ENCODE data around the gene KLHDC9. TPM values are rescaled to one million over a fixed set of nuclear protein-coding genes. Genes with fewer than 3 reads are reported as not detected.

KLHDC9 gene
- polyA plus RNA-seq, 3 donors = 1.2 to 9.0 (median 1.5) TPM

DNA sequence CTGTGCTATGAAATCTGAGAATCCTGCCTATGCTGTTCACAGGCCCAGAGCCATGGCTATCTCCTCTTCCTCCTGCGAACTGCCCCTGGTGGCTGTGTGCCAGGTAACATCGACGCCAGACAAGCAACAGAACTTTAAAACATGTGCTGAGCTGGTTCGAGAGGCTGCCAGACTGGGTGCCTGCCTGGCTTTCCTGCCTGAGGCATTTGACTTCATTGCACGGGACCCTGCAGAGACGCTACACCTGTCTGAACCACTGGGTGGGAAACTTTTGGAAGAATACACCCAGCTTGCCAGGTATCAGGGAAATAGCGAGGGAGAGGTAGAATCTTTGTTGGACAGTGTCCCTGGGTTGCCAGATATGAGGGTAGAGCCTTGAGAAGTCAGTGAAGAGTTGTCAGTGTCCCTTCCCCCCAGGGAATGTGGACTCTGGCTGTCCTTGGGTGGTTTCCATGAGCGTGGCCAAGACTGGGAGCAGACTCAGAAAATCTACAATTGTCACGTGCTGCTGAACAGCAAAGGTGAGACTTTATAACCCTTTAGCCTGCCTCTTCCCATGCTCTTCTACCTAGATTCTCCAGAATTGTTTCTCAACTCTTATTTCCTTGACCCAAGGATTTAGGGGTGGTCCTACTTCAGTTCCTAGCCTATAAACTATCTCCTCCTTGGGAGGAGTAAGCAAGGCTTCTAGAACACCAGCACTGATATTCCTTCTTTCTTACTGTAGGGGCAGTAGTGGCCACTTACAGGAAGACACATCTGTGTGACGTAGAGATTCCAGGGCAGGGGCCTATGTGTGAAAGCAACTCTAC, 21.1 kb downstream of the KLHDC9 start:
- WGBS, 3 donors = 17 to 46% (median 42%) methylated on average over 10 of the region's 10 CpGs
- peak overlapping the region; percentile 48 for H3K27ac ChIP-seq (ENCODE audit: low read depth, low read length)

DNA sequence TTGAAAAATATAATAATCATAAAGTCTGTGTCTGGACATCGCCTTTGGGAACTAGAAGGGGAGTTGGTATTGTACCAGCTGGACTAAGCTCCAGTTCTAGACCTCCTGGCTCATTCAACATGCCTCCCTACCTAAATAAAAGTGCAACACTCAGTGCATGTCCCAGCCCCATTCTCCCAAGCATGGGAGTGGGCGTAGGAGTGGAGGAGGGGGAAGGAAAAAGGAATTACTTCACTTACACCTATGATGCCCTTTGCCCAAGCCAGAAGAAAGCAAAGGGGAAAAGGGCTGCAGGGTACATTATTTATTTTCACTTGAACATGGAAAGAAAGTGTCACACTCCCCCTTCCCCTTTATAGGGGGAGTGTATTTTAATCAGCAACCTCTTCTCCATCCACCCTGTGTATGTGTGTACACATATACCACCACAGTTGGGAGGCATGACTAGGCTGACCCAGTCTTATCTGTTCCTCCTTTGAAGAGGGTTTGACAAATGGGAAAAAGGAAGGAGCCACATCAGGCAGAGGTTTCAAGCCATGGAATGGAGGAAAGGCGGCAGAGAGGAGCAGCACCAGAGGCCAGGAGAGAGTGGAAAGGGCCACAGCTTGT, 23.0 kb downstream of the KLHDC9 start:
- 80 to 91% (median 81%) methylated on average over 3 of the region's 3 CpGs for WGBS, 3 donors
- H3K27ac ChIP-seq (ENCODE audit: low read depth, low read length) = no peak overlapping the region

DNA sequence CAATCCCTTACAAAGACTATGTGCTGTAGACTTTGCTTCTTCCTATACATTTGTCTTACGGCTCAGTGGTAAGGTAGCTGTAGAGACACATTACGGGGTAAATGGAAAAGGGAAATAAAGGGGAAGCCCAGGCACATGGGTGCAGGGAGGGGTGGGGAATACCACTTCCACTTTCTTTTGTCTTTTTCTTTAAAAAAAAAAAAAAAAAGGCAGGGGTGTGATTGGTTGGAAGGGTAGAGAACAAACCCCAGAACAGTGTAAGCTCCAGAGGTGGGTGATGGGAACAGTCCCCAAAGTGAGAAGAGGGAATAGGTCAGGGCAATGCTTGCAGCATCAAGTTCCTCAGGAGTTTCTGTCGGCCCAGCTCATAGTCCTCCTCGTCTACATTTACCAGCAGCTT, 23.7 kb downstream of the KLHDC9 start:
- WGBS, 3 donors = 54 to 86% (median 69%) methylated on average over 4 of the region's 4 CpGs
- no peak overlapping the region for H3K27ac ChIP-seq (ENCODE audit: low read depth, low read length)

DNA sequence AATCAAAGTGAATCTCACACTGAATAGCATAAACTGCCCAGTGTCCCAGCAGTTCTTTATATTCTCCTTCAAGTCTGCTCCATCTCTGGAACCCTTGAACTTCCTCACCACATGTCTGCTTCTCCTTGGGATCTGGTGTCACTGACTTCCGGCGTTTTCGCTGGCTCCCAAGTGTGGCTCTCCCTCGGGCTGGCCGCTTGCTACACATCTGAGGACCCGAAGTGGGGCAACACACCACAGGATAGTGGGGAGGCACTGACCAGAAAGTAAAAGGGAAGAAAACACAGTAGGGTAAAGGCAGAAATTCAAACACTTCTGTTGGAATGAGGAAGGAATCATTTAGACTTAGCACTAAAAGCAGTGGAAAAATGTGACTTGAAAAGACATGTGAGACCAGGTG, 24.8 kb downstream of the KLHDC9 start:
- H3K27ac ChIP-seq (ENCODE audit: low read depth, low read length) = no peak overlapping the region
- 83 to 87% (median 85%) methylated on average over 6 of the region's 6 CpGs for WGBS, 3 donors

DNA sequence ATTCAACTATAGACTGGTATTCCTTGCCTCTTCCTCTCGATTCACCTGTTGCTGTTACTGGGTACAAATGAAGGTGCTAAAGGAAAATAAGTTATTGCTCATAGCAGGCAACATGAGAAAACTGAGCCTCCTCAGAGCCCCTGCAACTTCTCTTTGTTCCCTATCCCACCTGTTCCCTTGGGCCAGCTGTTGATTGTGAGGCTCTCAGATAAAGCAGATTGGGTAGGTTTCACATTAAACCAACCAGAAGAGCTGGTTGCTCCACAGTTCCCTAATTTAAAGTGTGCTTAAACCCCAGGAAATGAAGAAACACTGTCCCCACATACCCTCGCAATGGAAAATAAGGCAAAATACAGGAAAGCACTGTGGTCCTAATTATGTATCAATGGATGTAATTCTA, 29.5 kb downstream of the KLHDC9 start:
- 67 to 92% (median 74%) methylated on average over 2 of the region's 2 CpGs for WGBS, 3 donors
- H3K27ac ChIP-seq (ENCODE audit: low read depth, low read length) = no peak overlapping the region

DNA sequence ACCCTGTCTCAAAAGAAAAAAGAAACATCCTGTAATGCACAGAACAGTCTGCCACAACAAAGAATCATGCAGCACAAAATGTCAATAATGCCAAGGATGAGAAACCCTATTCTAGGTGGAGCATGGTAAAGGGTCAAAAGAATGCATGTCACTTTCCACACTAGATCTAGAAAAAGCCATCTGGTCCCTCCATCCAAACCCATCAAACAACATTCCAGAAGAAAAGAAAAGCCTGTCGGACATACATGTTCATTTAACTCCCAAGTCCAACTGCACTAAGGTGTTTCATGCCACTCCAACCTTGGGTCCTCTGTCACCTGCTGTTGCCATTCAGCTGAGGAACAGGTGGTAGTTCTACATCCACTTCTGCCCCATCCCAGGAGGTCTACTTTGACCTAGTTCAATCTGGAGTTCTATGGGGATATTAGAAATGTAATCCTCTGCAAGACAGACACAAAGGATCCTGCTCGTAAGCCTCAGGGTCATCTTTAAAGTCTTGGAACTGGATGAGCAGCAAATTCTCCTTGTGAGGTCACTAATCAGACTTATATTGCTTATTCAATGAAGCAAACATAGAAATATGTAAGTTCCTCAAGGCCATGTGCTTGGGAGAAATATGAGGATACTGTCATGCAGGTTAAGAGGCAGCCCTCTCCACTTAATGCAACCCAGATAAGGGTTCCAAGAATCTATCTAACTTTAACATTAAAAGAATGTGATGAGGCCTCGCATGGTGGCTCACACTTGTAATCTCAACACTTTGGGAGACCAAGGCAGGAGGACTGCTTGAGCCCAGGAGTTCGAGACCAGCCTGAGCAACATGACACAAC, 30.6 kb downstream of the KLHDC9 start:
- WGBS, 3 donors = 82 to 98% (median 89%) methylated on average over 4 of the region's 4 CpGs

DNA sequence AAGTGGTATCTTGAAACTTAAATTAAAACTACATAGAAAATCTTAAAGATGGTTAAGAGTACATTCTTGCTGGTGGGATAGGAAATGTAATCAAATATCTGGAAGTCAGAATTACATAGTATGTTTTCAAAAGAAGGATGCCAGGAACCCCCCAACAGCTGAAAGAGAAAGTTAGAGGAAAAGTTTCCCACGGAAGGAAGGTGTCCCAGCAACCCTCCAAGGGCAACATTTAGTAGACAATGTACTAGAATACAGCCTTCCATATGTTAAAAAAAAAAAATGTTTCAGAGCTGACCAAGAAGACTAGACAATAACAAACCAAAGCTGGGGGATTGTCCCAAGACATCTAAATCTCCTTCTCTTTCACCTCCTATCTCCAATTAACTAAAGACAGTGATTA, 32.1 kb downstream of the KLHDC9 start:
- WGBS, 3 donors = 33 to 52% (median 42%) methylated on average over 1 of the region's 1 CpG
- no peak overlapping the region for H3K27ac ChIP-seq (ENCODE audit: low read depth, low read length)

More for the DNA sequence above, 30.6 kb downstream of the KLHDC9 start:
- no peak overlapping the region for H3K27ac ChIP-seq (ENCODE audit: low read depth, low read length)

DNA sequence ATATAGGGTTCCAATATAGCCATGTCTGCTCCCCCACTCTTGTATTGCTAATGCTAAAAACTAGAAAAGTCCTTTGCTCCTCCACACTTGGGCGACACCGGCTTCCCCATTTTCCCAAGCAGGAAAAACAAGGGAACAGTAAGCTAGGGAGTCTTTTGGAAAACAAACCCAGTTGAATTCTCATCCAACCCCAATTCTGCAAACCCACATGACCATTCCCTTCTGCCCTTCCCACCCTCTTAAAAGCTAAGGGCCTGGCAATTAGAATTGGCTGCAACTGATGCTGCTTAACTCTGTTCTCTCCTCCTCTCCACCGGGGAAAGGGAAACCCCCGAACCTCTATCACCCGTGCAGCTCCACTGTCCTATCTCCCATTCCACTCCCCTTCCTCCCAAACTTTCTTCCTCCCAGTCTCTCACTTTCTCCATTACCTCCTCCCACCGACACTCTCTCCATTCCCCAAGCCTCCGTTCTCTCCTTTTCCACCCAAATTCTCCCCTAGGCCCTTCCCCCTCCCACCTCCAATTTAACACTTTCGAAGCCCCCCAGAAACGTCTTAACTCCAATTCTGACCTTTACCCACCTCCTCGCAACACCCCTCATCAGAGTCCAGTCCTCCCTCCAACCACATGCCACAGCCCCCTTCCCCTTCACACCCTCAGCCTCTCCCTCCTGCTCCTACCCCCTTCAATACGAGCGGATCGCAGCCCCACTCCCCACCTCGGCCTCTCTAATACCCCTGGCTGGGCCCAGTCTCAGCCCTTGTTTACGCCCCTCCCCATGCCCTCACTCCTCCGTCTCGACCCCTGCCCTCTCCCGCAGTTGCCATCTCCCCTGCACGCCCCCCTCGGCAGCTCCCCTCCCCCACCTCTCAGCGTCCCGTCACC, 33.6 kb downstream of the KLHDC9 start:
- 3 to 5% (median 5%) methylated on average over 22 of the region's 22 CpGs for WGBS, 3 donors

DNA sequence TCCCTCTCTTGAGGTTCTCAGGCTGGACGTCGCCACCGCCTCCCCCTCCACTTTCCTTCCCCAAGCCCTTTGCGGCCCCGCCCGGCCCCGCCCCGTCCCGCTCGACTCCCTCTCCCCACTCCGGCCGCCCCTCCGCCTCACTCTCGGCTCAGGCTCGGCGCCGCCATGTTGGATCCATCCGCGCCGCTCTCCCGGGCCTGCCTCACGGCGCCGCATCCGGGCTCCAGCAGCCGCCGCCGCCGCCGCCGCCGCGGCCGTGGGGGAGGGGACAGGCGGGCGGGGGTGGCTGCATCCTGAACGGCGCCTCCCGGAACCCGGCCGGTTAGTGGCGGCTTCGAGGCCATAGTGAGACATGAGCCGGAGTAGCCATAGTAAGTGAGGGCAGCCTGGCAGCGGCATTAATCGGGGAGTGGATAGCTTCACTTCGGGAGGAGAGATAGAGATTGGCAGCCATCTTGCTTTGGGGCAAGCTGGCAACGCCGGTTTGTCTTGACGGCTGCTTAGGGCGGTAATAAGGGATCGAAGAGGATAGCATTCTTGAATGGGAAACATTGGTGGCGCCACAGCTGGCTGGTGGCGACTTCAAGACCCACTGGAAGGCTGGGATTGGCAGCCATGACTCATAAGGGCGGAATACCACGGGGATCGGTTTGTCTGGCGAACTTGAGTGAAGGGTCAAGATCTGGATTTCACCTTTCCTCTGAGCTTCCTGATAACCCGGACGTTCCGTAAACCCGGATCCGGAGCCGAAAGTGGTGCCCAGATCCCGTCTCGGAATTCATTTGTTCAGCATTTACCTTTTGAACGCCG, 34.5 kb downstream of the KLHDC9 start, which contains the start of gene DEDD:
Gene DEDD, minus strand, starts transcription at position 258 of the 810 bp plus-strand sequence. CDS start 8,205 bp downstream, outside the sequence.
- H3K27ac ChIP-seq (ENCODE audit: low read depth, low read length) = peak within 1 kb of the TSS; percentile 90
- WGBS, 3 donors = 0 to 1% (median 0%) methylated on average over 63 to 68 of the region's 68 CpGs

More for the DNA sequence above, 33.6 kb downstream of the KLHDC9 start:
- H3K27ac ChIP-seq (ENCODE audit: low read depth, low read length) = peak overlapping the region; percentile 90

DNA sequence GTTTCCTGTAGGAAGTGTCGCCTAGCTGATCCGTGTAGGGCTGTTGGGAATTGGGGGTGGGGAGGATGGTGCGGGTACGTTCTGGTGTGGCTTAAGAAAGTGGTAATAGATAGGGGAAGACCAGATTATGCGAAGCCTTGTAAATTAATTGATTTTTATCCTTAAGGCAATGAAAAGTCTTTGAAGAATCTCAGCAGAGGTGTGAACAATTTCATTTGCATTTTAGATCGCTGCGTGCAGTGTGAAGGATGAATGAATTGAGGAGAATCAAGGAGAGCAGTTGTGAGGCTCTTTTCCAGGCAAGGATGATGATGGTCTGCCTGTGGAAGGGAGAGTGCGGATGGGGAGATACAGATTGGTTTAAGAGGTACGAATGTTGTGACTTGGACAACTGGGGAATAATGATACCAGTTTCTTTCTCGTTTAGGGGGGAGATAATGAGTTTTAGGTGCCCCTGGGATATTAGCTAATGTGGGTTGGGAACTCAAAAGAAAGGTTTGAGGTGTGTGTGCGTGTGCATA, 35.1 kb downstream of the KLHDC9 start:
- WGBS, 3 donors = 2 to 7% (median 5%) methylated on average over 11 of the region's 11 CpGs
- peak overlapping the region; percentile 90 for H3K27ac ChIP-seq (ENCODE audit: low read depth, low read length)

DNA sequence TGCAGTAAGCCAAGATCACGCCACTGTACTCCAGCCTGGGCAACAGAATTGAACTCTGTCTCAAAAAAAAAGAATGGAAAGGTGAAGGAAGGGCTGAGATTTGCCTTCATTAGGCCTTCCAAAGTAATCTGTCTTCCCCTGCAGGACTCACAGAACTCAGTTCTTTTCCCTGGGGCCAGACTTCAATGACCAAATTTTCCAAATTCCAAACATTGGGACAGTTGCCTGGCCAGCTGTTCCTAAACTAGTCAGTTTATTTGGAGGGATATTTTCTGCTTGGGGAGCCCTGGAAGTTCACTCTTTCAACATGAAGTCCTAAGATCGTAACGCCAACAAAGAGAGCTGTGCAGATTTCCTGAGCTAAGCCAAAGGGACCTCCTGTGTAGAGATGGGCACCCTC, 39.7 kb downstream of the KLHDC9 start:
- 64 to 84% (median 67%) methylated on average over 3 of the region's 3 CpGs for WGBS, 3 donors
- no peak overlapping the region for H3K27ac ChIP-seq (ENCODE audit: low read depth, low read length)

DNA sequence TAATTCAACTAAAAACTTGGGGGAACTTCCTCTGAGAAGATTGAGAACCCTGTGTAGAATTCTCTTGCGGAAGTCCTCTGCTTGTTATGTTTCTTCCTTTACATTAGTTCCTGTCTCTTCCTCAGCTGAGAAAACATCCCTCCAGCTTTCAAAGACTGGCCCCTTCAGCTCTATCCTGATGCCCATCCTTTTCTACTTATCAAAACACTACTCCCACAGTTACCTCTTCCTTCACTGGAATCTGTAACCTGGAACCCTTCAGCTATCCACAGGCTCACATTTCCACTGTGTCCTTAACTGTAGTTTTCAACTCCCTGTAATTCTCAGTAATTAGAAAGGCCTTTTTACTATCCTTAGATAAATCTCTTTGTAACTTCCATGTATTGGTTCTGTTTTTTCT, 40.3 kb downstream of the KLHDC9 start:
- no peak overlapping the region for H3K27ac ChIP-seq (ENCODE audit: low read depth, low read length)
- 71 to 82% (median 77%) methylated on average over 1 of the region's 1 CpG for WGBS, 3 donors

DNA sequence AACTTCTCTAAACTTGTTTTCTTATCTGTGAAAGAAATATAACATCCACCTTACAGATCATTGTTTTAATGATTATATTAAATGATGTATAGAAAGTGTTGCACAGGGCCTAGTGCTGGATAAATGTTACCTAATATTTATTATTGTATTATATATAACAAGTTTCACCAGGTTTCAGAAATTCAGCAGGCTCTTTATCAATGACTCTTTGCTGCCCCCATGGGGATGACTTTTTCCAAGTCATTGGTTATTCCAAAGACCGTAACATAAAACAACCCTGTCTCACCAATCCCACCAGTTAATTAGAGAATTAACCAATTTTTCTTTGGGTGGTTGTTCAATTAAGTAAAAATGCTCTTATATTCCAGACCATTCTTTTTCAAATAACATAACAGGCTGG, 41.6 kb downstream of the KLHDC9 start:
- WGBS, 3 donors = 14 to 39% (median 30%) methylated on average over 1 of the region's 1 CpG
- no peak overlapping the region for H3K27ac ChIP-seq (ENCODE audit: low read depth, low read length)

DNA sequence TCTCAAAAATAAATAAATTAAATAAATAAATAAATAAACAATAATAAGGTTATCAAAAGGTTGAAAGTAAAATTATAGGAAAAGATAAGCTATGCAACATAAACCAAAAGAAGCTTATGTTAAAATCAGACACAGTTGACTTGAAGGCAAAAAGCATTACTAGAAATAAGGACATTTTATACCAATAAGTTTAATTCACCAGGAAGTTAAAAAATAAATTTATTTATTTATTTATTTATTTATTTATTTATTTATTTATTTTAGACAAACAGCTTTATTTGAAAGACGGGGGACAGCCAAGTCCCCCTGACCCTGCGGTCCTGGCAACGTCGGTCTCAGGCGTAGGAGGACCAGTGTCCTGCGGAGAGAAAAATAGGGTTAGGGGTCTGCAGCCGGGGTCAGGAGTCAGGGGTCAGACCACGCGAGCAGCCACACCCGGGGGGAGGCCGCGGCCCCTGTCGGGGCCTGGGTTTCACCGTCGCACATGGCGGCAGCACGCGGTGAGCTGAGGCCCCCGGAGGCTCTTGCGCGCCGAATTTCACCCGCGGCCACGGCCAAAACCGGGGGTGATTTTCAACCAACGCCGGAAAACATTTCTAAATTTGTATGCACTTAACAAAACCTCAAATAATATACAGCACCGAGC, 42.7 kb downstream of the KLHDC9 start:
- H3K27ac ChIP-seq (ENCODE audit: low read depth, low read length) = no peak overlapping the region
- WGBS, 3 donors = 94 to 96% (median 95%) methylated on average over 29 of the region's 29 CpGs

DNA sequence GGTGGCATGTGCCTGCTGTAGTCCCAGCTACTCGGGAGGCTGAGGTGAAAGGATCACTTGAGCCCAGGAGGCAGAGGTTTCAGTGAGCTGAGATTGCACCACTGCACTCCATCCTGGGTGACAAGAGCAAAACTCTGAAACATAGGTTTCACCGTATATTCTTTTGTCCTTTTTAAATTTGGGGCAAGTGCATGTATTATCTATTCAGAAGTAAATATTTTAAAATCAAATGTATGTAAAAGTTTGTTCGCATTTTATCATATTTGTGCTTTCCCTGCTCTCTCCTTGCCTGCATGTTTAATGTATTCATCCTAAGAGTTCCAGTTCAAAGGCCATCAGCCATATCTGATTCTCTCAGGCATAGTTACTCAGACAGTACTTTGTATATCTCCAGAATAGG, 47.7 kb downstream of the KLHDC9 start:
- no peak overlapping the region for H3K27ac ChIP-seq (ENCODE audit: low read depth, low read length)
- 78 to 84% (median 78%) methylated on average over 3 of the region's 3 CpGs for WGBS, 3 donors
